GM18861 (cell line): ENCODE results near the gene RASGRF2.
"Not testable (repeated sequence)": the region's sequence is repeated elsewhere in the genome, so short reads cannot be mapped to it uniquely, and the experiment has no call there.

Source experiments
- ATAC-seq: cut with Tn5 transposase; IDR thresholded peaks from one replicate; pipeline ENCODE4 v1.9.1; 2021; ENCODE audit not compliant: unreplicated experiment

Gene RASGRF2

GRCh38 chr5:81268521-81269196, 308.5 kb downstream of the RASGRF2 start:
- ATAC-seq, result peak; percentile 56

GRCh38 chr5:81269751-81270393, 309.7 kb downstream of the RASGRF2 start:
- no peak for ATAC-seq

- not testable (repeated sequence) for ATAC-seq
Observed at GRCh38 chr5:81270394-81271027, 310.3 kb downstream of the RASGRF2 start.
